Loucy (cell line): Measurements from ENCODE around the gene SUSD5.

Experiments used
- H2AFZ ChIP-seq: fragments of 200-600 bp; sonication (generic); 2 replicates; pipeline ENCODE4 v1.6.0; 2016; ENCODE audit warnings: antibody characterized with exemption, mild to moderate bottlenecking, low read length, moderate library complexity
- H3F3A ChIP-seq: fragments of 200-600 bp; 2 replicates; pipeline ENCODE4 v1.6.0; 2016; ENCODE audit warnings: antibody characterized with exemption, low read depth, mild to moderate bottlenecking
- H3K27me3 ChIP-seq: fragments of 200-600 bp; sonication (generic); 2 replicates; pipeline ENCODE4 v1.6.1; 2014; ENCODE audit warnings: low read length, mild to moderate bottlenecking; ENCODE audit not compliant: insufficient read depth, poor library complexity, severe bottlenecking
- H3K36me3 ChIP-seq: fragments of 200-600 bp; sonication (generic); 2 replicates; pipeline ENCODE4 v1.6.1; 2016; ENCODE audit warnings: low read length; ENCODE audit not compliant: insufficient read depth
- H3K4me1 ChIP-seq: fragments of 200-600 bp; sonication (generic); 2 replicates; pipeline ENCODE4 v1.5.1; 2014; ENCODE audit warnings: low read length, mild to moderate bottlenecking; ENCODE audit not compliant: insufficient read depth, poor library complexity, severe bottlenecking
- H3K4me2 ChIP-seq: fragments of 200-600 bp; sonication (generic); 2 replicates; pipeline ENCODE4 v1.6.0; 2014; ENCODE audit warnings: antibody characterized with exemption, low read length, low read depth, mild to moderate bottlenecking; ENCODE audit not compliant: poor library complexity, severe bottlenecking
- H3K4me3 ChIP-seq: fragments of 200-600 bp; sonication (generic); 2 replicates; pipeline ENCODE4 v1.5.1; 2014; ENCODE audit warnings: low read length, mild to moderate bottlenecking, mixed read lengths; ENCODE audit not compliant: poor library complexity, severe bottlenecking
- H3K79me2 ChIP-seq: fragments of 200-600 bp; sonication (generic); 2 replicates; pipeline ENCODE4 v1.6.1; 2014; ENCODE audit warnings: low read length; ENCODE audit not compliant: insufficient read depth
- H3K9ac ChIP-seq: fragments of 200-600 bp; sonication (generic); 2 replicates; pipeline ENCODE4 v1.6.0; 2014; ENCODE audit warnings: mild to moderate bottlenecking, low read depth, low read length, moderate library complexity; ENCODE audit not compliant: poor library complexity, severe bottlenecking
- H3K9me2 ChIP-seq: fragments of 200-600 bp; sonication (generic); replicated peaks from 2 replicates; pipeline ENCODE4 v1.6.1; 2016; ENCODE audit warnings: low read depth, low read length, mixed read lengths
- H3K9me3 ChIP-seq: fragments of 200-600 bp; sonication (generic); 2 replicates; pipeline ENCODE4 v1.6.1; 2014; ENCODE audit warnings: mild to moderate bottlenecking, antibody characterized with exemption, low read length, low read depth; ENCODE audit not compliant: insufficient read depth
- H4K20me1 ChIP-seq: fragments of 200-600 bp; sonication (generic); 2 replicates; pipeline ENCODE4 v1.6.0; 2014; ENCODE audit warnings: antibody characterized with exemption, low read length, mild to moderate bottlenecking; ENCODE audit not compliant: insufficient read depth, poor library complexity, severe bottlenecking
- CTCF ChIP-seq: fragments of 200-600 bp; sonication (generic); conservative IDR thresholded peaks from 2 replicates; pipeline ENCODE4 v1.5.1; 2014; ENCODE audit warnings: mild to moderate bottlenecking, antibody characterized with exemption, low read length
- EZH2phosphoT487 ChIP-seq: fragments of 200-600 bp; IDR thresholded peaks from 2 replicates; pipeline ENCODE4 v1.6.1; 2018; ENCODE audit warnings: antibody characterized with exemption, mild to moderate bottlenecking, moderate library complexity, borderline replicate concordance

SUSD5 gene

DNA sequence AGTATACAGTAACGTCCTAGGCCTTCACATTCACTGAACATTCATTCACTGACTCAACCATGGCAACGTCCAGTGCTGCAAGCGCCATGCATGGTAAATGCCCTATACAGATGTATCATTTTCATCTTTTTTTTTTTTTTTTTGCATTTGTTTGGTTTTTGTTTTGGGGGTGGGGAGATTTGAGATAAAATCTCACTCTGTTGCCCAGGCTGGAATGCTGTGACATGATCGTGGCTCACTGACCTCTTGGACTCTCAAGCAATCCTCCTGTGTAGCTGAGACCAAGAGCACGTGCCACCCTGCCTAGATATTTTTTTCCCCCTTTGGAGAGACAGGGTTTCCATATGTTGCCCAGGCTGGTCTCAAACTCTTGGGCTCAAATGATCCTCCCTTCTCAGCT, 37.4 kb downstream of the SUSD5 start:
- 0 out of 2 replicates have a peak, but pooled peaks cover 6% of the 10 kb centered on the region for H3K9me3 ChIP-seq
- no peaks in the 10 kb centered on the region for H3K9me2 ChIP-seq
- no peaks in the 10 kb centered on the region for H3F3A ChIP-seq
- TF ChIP-seq CTCF (no peak), EZH2phosphoT487 (no peak)
- H3K27me3 ChIP-seq, result no peaks in the 10 kb centered on the region
- no peaks in the 10 kb centered on the region for H3K79me2 ChIP-seq
- no peak overlapping the region for H2AFZ ChIP-seq
- no peak overlapping the region for H3K9ac ChIP-seq
- no peaks in the 10 kb centered on the region for H3K36me3 ChIP-seq
- no peaks in the 10 kb centered on the region for H4K20me1 ChIP-seq
- no peak overlapping the region for H3K4me2 ChIP-seq
- no peaks in the 10 kb centered on the region for H3K4me1 ChIP-seq
- no peak overlapping the region for H3K4me3 ChIP-seq

DNA sequence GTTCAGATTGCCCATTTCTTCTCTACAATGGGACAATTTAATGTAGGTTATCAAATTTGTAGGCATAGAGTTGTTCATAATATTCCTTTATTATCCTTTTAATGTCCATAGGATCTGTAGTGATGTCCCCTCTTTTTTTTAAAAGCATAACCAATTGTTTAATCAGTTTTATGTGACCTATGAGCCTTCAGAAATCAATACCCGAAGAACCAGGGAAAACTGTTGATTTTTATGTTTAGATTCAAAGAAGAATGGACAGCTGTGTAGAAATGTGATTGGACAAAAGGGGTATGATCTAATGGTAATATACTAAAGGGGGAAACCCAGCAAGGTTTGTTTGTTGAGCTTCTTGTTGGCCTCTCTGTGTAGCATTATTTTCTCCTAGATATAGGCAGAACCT, 39.5 kb downstream of the SUSD5 start:
- no peak overlapping the region for H3K4me2 ChIP-seq

GRCh38 chr3:33174711-33175414, 43.7 kb downstream of the SUSD5 start:
- Histone ChIP-seq H3K9me2 (no peaks in the 10 kb centered on the region), H3K9me3 (0 out of 2 replicates have a peak, but pooled peaks cover 6% of the 10 kb centered on the region), H3K4me2 (no peak overlapping the region), H4K20me1 (no peaks in the 10 kb centered on the region), H3K36me3 (no peaks in the 10 kb centered on the region), H3K4me3 (no peak overlapping the region), H3K27me3 (no peaks in the 10 kb centered on the region), H3F3A (no peaks in the 10 kb centered on the region), H3K4me1 (peaks cover 10% of the 10 kb centered on the region), H3K79me2 (no peaks in the 10 kb centered on the region), H2AFZ (no peak overlapping the region), H3K9ac (no peak overlapping the region)
- TF ChIP-seq EZH2phosphoT487 (no peak), CTCF (no peak)

More for the DNA sequence above, 39.5 kb downstream of the SUSD5 start:
- Histone ChIP-seq H3K27me3 (no peaks in the 10 kb centered on the region), H3K9me2 (no peaks in the 10 kb centered on the region), H4K20me1 (no peaks in the 10 kb centered on the region), H3K36me3 (no peaks in the 10 kb centered on the region), H3K4me3 (no peak overlapping the region), H3K9me3 (0 out of 2 replicates have a peak, but pooled peaks cover 6% of the 10 kb centered on the region), H2AFZ (no peak overlapping the region), H3K79me2 (no peaks in the 10 kb centered on the region), H3K4me1 (no peaks in the 10 kb centered on the region), H3F3A (no peaks in the 10 kb centered on the region), H3K9ac (no peak overlapping the region)
- TF ChIP-seq CTCF (no peak), EZH2phosphoT487 (no peak)
